AG09319 (cell line): ENCODE measurements around the gene CHMP3.

ENCODE experiments used
- DNase-seq: peaks from one replicate; pipeline ENCODE4 v3.0.0-alpha.2; 2010; ENCODE audit warnings: low read depth; ENCODE audit errors: extremely low read depth
- CTCF ChIP-seq: IDR thresholded peaks from 2 replicates; pipeline ENCODE4 v1.5.1; 2011; ENCODE audit warnings: low read depth, mild to moderate bottlenecking, inconsistent platforms, low read length, moderate library complexity

Gene CHMP3

GRCh38 chr2:86471637-86472036 lies 91.6 kb downstream of the CHMP3 start:
- no peak for DNase-seq

GRCh38 chr2:86470890-86471289 lies 92.4 kb downstream of the CHMP3 start:
- TF ChIP-seq CTCF = no peak
- no peak for DNase-seq

More at GRCh38 chr2:86471637-86472036, 91.6 kb downstream of the CHMP3 start:
- no peak for TF ChIP-seq CTCF

- DNase-seq = no peak
- no peak for TF ChIP-seq CTCF
Measured at GRCh38 chr2:86468162-86469033, 94.8 kb downstream of the CHMP3 start.

- DNase-seq = no peak
- no peak for TF ChIP-seq CTCF
Measured at GRCh38 chr2:86466306-86466705, 96.9 kb downstream of the CHMP3 start.

GRCh38 chr2:86464652-86465051 lies 98.6 kb downstream of the CHMP3 start:
- TF ChIP-seq CTCF = no peak
- DNase-seq = no peak

- DNase-seq = no peak
- TF ChIP-seq CTCF = no peak
Measured at GRCh38 chr2:86461042-86461743, 102.0 kb downstream of the CHMP3 start.

GRCh38 chr2:86455181-86455580 lies 108.1 kb downstream of the CHMP3 start:
- no peak for DNase-seq
- TF ChIP-seq CTCF = no peak
